Stimulated activated effector memory CD8-positive, alpha-beta T cell treated with anti-CD3 and anti-CD28 coated beads, Interleukin-12 subunit alpha, Interleukin-12 subunit beta, amount 100 ng/mL, for 72 hours (primary cell): ENCODE measurements around the gene SLC43A3.
"Not testable (repeated sequence)": the region's sequence is repeated elsewhere in the genome, so short reads cannot be mapped to it uniquely, and the experiment has no call there.

ENCODE experiments used
- ATAC-seq: fragments of 150-1000 bp; cut with Tn5 transposase; 2 replicates; pipeline ENCODE4 v1.10.0; 2021
- DNase-seq, 2 donors: peaks; one replicate each; pipeline ENCODE4 v3.0.0; 2021 to 2022; ENCODE audit warnings: low spot score in 2 of 2
- H3K27ac Mint-ChIP-seq: one replicate; pipeline ENCODE4 v1.8.0; 2022; ENCODE audit warnings: mild to moderate bottlenecking, mixed read lengths
- H3K36me3 Mint-ChIP-seq: one replicate; pipeline ENCODE4 v1.8.0; 2022; ENCODE audit warnings: mild to moderate bottlenecking, mixed read lengths
- H3K4me1 Mint-ChIP-seq: one replicate; pipeline ENCODE4 v1.8.0; 2022; ENCODE audit warnings: mixed read lengths
- H3K4me3 Mint-ChIP-seq: one replicate; pipeline ENCODE4 v1.8.0; 2022; ENCODE audit warnings: mild to moderate bottlenecking, mixed read lengths
- H3K9me3 Mint-ChIP-seq: one replicate; pipeline ENCODE4 v1.8.0; 2022; ENCODE audit warnings: mixed read lengths

Gene SLC43A3

GRCh38 chr11:57407010-57407920 lies 19.7 kb downstream of the SLC43A3 start:
- H3K36me3 Mint-ChIP-seq: peaks cover 100% of the 10 kb centered on the region
- peak overlapping the region; percentile 17 for H3K4me3 Mint-ChIP-seq
- H3K9me3 Mint-ChIP-seq: no peaks in the 10 kb centered on the region
- peaks cover 56% of the 10 kb centered on the region for H3K4me1 Mint-ChIP-seq
- ATAC-seq (no peak), DNase-seq (no peak)
- peak overlapping the region; percentile 78 for H3K27ac Mint-ChIP-seq

DNA sequence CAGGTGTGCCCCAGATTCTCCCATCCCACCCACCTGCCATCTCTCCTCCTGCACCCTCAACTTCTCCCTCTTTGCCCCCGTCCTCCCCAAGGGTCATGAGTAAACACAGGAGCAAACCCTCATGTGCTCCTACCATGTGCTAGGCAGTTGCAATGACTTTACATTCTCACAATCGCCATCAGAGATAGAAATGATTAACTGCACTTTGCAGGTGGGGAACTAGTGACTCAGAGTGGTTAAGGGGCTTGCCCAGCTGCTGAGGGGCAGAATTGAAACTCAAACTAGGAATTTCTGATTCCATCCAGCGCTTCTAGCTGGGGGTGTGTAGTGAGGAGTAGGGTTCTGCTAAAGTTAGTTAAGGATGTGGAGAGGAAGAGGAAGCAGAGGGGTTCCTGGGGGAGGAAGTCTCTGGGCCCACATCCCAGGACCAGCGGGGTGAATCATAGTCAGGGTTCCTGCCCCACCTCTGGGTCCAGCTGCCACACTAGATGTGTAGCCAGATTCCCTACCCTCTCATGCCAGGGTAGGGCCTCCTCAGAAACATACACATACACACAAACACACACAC lies 20.5 kb downstream of the SLC43A3 start:
- Mint-ChIP-seq H3K4me3 (peak overlapping the region; percentile 17), H3K36me3 (peaks cover 99% of the 10 kb centered on the region), H3K9me3 (no peaks in the 10 kb centered on the region), H3K27ac (peak overlapping the region; percentile 78), H3K4me1 (peaks cover 56% of the 10 kb centered on the region)
- ATAC-seq (peak; percentile 96), DNase-seq (peak; percentile 23 to 72)

- H3K27ac Mint-ChIP-seq: peak overlapping the region; percentile 78
- peak overlapping the region; percentile 17 for H3K4me3 Mint-ChIP-seq
Measured at GRCh38 chr11:57405271-57405860, 21.6 kb downstream of the SLC43A3 start.

GRCh38 chr11:57403802-57404147 lies 23.1 kb downstream of the SLC43A3 start:
- DNase-seq: no peak
- H3K36me3 Mint-ChIP-seq: peaks cover 74% of the 10 kb centered on the region
- H3K9me3 Mint-ChIP-seq: no peaks in the 10 kb centered on the region
- no peak for ATAC-seq
- no peak overlapping the region for H3K4me3 Mint-ChIP-seq
- H3K27ac Mint-ChIP-seq: no peak overlapping the region
- peaks cover 38% of the 10 kb centered on the region for H3K4me1 Mint-ChIP-seq

More at GRCh38 chr11:57405271-57405860, 21.6 kb downstream of the SLC43A3 start:
- ATAC-seq (no peak), DNase-seq (no peak)
- Mint-ChIP-seq H3K9me3 (no peaks in the 10 kb centered on the region), H3K36me3 (peaks cover 90% of the 10 kb centered on the region), H3K4me1 (peaks cover 51% of the 10 kb centered on the region)

DNA sequence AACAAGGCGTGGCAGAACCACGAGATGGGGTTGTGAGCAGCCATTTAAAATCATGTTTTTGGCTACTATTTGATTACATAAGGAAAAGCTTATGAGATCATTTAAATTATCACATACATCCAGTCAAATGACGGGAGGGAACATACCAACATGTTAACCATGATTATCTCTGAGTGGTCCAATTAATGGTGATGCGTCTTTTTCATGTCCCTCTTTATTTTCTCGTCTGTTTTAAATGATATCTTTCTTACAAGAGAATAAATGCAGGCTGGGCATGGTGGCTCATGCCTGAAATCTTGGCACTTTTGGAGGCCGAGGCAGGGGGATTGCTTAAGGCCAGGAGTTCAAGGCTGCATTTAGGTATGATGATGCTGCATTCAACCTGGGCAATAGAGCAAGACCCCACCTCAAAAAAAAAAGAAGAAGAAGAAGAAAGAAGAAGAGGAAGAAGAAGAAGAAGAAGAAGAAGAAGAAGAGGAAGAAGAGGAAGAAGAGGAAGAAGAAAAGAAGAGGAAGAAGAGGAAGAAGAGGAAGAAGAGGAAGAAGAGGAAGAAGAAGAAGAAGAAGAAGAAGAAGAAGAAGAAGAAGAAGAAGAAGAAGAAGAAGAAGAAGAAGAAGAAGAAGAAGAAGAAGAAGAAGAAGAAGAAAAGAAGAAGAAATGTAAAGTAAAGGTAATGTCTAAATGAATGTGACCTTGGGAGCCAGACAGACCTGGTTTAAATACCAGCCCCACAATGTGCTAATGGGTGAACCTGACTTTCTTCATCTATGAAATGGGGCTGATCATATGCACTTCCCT lies 23.7 kb downstream of the SLC43A3 start:
- H3K9me3 Mint-ChIP-seq: not testable (repeated sequence)

GRCh38 chr11:57402188-57403002 lies 24.5 kb downstream of the SLC43A3 start:
- H3K9me3 Mint-ChIP-seq: no peaks in the 10 kb centered on the region
- peaks cover 61% of the 10 kb centered on the region for H3K36me3 Mint-ChIP-seq
- ATAC-seq (no peak), DNase-seq (no peak)
- H3K4me3 Mint-ChIP-seq: no peak overlapping the region
- peak overlapping the region; percentile 56 for H3K27ac Mint-ChIP-seq
- peaks cover 34% of the 10 kb centered on the region for H3K4me1 Mint-ChIP-seq

More for the DNA sequence above, 23.7 kb downstream of the SLC43A3 start:
- not testable (repeated sequence) for DNase-seq, ATAC-seq, H3K4me3 Mint-ChIP-seq
- H3K4me1 Mint-ChIP-seq: peaks cover 38% of the 10 kb centered on the region
- H3K36me3 Mint-ChIP-seq: peaks cover 69% of the 10 kb centered on the region
- peak overlapping the region; percentile 56 for H3K27ac Mint-ChIP-seq

DNA sequence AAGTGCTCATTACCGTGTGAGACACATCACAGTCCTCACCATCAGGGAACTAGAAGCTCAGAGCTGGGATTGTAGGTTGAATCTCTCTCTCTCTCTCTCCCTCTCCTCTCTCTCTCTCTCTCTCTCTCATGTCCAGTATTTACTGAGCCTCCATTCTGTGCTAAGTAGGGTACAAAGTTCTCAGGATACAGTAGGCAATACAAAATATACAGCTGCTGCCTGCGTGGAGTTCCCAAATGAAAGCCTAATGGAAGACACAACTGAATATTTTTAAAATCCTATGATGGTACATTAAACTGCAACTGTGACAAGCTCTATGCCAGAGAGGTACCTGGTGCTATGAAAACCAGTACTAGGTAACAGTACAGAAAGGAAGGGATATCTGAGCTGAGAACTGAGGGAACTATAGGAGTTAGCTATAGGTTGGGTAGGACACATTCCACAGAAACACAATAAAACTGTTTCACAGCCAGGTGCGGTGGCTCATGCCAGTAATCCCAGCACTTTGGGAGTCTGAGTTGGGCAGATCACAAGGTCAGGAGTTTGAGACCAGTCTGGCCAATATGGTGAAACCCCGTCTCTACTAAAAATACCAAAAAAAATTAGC lies 26.8 kb downstream of the SLC43A3 start:
- Mint-ChIP-seq H3K4me1 (peaks cover 11% of the 10 kb centered on the region), H3K27ac (no peak overlapping the region), H3K4me3 (no peak overlapping the region), H3K36me3 (peaks cover 37% of the 10 kb centered on the region), H3K9me3 (no peaks in the 10 kb centered on the region)
- DNase-seq: no peak
- no peak for ATAC-seq

DNA sequence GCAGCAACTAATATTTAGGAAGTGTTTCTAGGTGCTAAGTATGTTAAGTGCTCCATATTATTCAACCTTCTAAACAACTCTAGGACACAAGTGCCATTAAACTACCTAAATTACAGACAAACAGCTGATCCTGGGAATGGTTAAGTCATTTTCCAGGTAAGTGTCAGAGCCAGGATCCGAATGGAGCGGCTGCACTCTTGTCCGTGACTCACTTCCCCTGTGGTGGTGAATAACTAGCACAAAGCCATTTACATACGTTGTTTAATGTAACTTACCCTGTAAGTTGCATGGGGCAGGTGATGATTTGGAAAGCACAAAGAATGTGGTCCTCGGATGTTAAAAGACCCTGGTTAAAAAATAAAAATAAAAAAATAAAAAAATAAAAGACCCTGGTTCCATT lies 27.7 kb downstream of the SLC43A3 start:
- no peak for ATAC-seq

GRCh38 chr11:57397394-57397990 lies 29.4 kb downstream of the SLC43A3 start:
- Mint-ChIP-seq H3K36me3 (peaks cover 12% of the 10 kb centered on the region), H3K9me3 (no peaks in the 10 kb centered on the region), H3K4me3 (no peak overlapping the region), H3K4me1 (no peaks in the 10 kb centered on the region), H3K27ac (no peak overlapping the region)
- no peak for DNase-seq
- ATAC-seq: no peak

More for the DNA sequence above, 27.7 kb downstream of the SLC43A3 start:
- Mint-ChIP-seq H3K4me1 (peaks cover 6% of the 10 kb centered on the region), H3K27ac (no peak overlapping the region), H3K4me3 (no peak overlapping the region), H3K36me3 (peaks cover 29% of the 10 kb centered on the region), H3K9me3 (no peaks in the 10 kb centered on the region)
- no peak for DNase-seq

DNA sequence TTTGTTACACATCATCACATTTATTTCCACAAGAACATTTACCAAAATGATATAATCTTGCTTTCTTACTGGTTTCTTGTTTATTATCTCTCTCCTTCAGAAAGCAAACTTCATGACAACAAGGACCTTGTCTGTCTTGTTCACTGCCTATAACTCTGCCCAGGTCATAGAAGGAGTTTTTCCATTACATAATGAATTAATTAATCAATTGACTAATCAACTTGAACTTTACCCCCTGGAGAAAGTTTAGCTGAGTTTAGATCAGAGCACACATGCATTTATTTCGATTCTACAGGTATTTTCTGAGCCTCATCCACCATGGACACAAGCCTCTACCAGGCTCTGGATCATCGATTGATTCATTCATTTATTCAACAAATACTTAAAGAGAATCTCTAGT lies 30.2 kb downstream of the SLC43A3 start:
- Mint-ChIP-seq H3K4me3 (no peak overlapping the region), H3K27ac (no peak overlapping the region), H3K4me1 (no peaks in the 10 kb centered on the region), H3K9me3 (no peaks in the 10 kb centered on the region), H3K36me3 (peaks cover 5% of the 10 kb centered on the region)
- DNase-seq: no peak
- no peak for ATAC-seq

GRCh38 chr11:57395905-57396623 lies 30.9 kb downstream of the SLC43A3 start:
- Mint-ChIP-seq H3K4me3 (no peak overlapping the region), H3K9me3 (no peaks in the 10 kb centered on the region), H3K27ac (no peak overlapping the region), H3K4me1 (no peaks in the 10 kb centered on the region), H3K36me3 (no peaks in the 10 kb centered on the region)
- DNase-seq: no peak
- ATAC-seq: no peak

DNA sequence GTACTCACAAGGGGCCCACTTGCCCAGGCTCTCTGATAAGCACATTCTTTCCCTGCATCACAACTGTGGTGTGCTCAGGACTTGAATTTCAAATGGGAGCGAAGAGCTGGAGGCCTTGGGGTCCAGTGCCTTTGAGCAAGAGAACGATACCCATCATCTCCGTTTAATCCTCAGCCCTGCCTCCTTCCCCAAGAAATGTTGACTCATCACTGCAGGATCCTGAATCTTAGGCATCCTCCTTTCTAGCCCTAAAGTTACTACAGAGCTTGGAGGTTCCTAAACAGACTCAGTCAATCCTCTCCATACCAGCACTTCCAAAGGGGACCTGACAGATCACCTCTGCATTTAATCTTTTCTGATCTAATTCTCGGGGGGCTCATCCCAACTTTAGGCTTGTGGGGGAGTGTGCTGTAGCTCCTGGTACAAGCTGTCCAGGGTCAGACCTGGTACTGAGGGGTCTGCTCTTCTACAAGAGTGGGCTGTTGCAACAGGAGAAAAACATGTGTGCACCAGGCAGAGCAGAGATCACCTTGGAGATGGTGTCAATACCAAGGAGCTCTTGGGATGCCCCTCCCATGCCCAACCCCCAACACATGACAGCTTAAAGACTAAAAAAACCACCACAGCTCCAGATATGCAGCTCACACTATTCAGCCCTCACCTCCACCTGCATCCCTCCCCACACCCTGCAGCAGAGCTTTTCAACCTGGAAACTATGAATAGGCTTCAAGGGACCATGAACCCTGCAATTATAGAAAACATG lies 32.5 kb downstream of the SLC43A3 start:
- Mint-ChIP-seq H3K4me1 (no peaks in the 10 kb centered on the region), H3K36me3 (no peaks in the 10 kb centered on the region), H3K9me3 (no peaks in the 10 kb centered on the region), H3K27ac (no peak overlapping the region), H3K4me3 (no peak overlapping the region)
- ATAC-seq (no peak), DNase-seq (no peak)

- Mint-ChIP-seq H3K27ac (no peak overlapping the region), H3K36me3 (no peaks in the 10 kb centered on the region), H3K9me3 (no peaks in the 10 kb centered on the region), H3K4me1 (no peaks in the 10 kb centered on the region), H3K4me3 (no peak overlapping the region)
- ATAC-seq: no peak
- no peak for DNase-seq
Measured at GRCh38 chr11:57392763-57393105, 34.2 kb downstream of the SLC43A3 start.
